ENCODE results near the gene PBX1.

PBX1 gene

DNA sequence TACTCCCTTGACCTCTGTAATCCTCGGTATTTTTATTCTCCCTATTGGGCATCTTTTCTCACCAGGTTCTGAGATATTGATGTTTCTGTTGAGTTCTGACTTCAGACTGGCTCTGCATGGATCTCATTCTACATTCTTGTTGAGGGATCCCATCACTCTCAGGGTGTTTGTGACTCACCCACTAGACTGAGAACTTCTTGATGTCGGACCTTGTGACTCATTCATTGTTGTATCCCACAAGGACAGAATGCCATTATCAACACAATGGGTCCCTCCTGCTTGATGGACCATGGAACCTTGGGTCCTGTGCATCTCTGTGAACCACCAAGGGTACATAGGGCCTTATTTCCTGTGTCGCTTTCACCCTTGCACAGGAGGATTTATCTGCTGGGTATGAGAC is 174.1 kb downstream of the PBX1 start:
- FAIRE-seq: no peak
- no peak for DNase-seq (ENCODE audit: insufficient read length, low spot score)
- TF ChIP-seq, protein P1, sequence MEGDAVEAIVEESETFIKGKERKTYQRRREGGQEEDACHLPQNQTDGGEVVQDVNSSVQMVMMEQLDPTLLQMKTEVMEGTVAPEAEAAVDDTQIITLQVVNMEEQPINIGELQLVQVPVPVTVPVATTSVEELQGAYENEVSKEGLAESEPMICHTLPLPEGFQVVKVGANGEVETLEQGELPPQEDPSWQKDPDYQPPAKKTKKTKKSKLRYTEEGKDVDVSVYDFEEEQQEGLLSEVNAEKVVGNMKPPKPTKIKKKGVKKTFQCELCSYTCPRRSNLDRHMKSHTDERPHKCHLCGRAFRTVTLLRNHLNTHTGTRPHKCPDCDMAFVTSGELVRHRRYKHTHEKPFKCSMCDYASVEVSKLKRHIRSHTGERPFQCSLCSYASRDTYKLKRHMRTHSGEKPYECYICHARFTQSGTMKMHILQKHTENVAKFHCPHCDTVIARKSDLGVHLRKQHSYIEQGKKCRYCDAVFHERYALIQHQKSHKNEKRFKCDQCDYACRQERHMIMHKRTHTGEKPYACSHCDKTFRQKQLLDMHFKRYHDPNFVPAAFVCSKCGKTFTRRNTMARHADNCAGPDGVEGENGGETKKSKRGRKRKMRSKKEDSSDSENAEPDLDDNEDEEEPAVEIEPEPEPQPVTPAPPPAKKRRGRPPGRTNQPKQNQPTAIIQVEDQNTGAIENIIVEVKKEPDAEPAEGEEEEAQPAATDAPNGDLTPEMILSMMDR (IDR thresholded peaks at IDR 0.05; ENCODE audit: insufficient read depth, missing control alignments): no peak

DNA sequence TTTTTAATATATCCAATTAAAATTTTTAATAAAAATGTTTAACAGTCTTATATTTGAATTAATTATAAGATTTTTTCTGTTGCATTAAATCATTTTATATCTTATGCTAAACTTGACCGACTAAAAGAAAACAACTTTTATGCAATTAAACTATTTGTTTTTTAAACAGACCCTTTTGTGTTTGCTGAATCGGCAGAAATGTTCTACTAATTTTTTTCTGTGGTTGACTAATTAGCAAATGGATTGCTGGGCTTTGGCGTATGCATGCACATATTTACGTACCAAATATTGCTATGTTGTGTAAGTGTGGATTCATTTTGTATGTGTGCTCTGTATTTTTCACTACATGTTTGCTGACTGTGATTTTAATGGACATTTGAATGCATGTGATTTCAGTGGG is 174.8 kb downstream of the PBX1 start:
- TF ChIP-seq, protein P1 (IDR thresholded peaks at IDR 0.05; ENCODE audit: insufficient read depth, missing control alignments): no peak
- FAIRE-seq (peak; percentile 92), DNase-seq (ENCODE audit: insufficient read length, low spot score) (no peak)

DNA sequence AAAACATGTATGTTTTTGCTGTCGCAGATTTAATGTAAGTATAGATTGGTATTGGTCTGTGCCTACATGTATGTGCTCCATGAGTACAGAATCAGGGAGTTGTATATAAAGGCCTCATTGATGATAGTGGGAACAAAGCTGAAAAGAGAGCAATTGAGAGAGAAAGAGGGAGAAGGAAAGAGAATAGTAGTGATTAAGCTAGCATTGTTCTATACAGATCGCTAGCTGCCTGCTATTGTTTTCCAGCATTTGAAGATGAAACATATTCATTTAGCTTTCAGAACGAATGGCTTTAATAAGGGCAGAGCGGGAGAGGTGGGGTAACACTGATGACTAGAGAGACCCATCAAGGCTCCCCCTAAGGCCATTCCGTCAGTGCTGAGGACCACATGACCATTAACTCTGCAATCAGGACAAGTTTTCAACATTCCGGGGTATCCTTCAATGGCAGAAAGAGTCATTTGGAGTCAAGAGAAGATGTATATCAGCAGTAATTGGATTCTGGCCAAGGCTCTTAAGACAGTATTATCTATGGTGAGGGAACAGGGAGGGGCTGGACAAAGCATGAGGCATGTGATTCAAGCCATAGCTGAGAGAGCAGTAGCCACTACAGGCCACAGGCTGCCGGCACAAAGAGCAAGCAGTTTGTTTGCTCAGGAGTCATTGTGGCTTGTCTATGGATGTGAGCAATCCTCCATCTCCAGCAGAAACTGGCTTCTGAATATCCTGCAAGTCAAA is 176.5 kb downstream of the PBX1 start:
- FAIRE-seq (peak; percentile 67), DNase-seq (ENCODE audit: insufficient read length, low spot score) (no peak)
- TF ChIP-seq, protein P1 (IDR thresholded peaks at IDR 0.05; ENCODE audit: insufficient read depth, missing control alignments): no peak

DNA sequence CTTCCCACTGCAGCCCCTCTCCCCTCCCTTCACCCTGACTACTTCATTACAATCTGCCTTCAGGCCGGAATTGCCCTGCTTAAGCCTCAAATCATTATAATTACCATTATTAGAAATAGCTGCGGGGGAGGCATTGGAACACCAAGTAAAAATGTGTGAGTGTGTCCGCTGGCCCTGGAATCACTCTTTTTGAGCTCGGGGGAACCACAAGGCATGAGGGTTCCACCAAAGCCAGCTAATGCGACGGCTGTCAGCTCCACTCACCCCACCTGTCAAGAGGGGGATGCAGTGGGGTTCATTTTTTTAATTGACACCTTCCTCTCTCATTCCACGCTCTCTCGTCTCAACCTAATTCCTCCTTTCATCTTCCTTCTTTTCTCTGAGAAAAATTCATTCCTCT is 177.2 kb downstream of the PBX1 start:
- TF ChIP-seq, protein P1 (IDR thresholded peaks at IDR 0.05; ENCODE audit: insufficient read depth, missing control alignments): no peak
- DNase-seq (ENCODE audit: insufficient read length, low spot score) (no peak), FAIRE-seq (no peak)

DNA sequence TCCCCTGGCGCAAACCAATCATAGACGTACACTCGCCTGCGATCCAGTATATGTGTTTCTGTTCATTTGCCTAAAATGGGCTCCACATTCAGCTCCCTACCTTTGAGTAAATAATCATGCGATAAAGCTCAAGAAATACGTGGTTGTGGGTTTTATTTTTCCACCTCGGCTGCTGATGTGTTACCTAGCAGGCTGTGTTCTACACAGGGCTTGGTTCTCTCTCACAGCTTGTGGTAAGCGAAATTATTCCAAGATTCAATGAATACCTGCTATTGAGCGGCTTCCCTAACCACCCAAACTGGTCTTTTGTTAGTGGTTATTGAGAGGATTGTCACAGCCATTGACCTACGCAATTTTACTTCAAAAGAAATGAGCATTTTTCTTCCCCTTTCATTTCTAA is 180.2 kb downstream of the PBX1 start:
- no peak for FAIRE-seq
- no peak for DNase-seq (ENCODE audit: insufficient read length, low spot score)
- TF ChIP-seq, protein P1 (IDR thresholded peaks at IDR 0.05; ENCODE audit: insufficient read depth, missing control alignments): no peak

DNA sequence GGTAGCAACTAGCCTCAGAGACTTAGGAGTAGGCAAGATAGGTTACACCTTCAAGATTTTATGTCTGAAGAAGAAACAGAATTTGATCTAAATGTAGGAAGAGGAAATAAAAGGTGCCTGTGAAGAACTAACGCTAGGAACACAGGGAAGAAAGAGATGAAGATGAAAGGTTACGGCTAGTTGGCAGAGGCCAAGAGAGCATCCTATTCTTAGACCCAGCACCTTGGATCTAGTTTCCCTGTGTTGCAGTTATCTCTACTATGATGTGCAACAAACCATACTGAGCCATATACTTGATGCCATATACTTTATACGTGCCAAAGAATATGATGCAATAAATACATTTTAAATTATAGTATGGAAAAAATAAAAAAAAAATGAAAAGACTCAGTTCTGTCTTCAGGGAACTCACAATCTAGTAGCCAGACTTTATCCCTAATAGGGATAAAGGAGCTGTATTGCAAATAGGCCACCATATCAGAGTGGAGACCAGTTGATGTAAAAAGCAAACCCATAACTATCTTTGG is 181.1 kb downstream of the PBX1 start:
- FAIRE-seq (no peak), DNase-seq (ENCODE audit: insufficient read length, low spot score) (no peak)
- TF ChIP-seq, protein P1 (IDR thresholded peaks at IDR 0.05; ENCODE audit: insufficient read depth, missing control alignments): no peak

DNA sequence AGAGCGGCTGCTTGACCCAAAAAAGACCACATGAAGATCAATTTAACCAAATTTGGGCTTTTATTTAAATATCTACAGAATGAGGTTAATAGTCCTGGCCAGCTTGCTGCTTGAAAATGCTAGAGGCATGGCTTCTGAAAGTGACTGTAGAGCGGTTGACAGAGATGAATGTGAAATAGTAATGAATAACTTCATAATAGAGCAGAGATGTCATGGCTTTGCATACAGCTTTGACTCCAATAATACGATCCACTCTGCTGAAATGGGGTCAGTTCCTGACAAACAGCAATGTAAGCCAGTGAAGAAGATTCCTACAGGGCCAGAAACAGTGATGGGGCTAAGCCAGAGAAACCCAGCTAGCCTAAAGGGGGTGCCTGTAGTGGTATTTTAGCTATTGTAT is 183.8 kb downstream of the PBX1 start:
- TF ChIP-seq, protein P1 (IDR thresholded peaks at IDR 0.05; ENCODE audit: insufficient read depth, missing control alignments): no peak
- FAIRE-seq: peak; percentile 58
- DNase-seq (ENCODE audit: insufficient read length, low spot score): no peak
